ENCODE measurements around the gene MBLAC1. TPM values are rescaled to one million over a fixed set of nuclear protein-coding genes. Genes with fewer than 3 reads are reported as not detected.
"Not testable (repeated sequence)": the region's sequence is repeated elsewhere in the genome, so short reads cannot be mapped to it uniquely, and the experiment has no call there.

MBLAC1 gene
- total and polyA plus RNA-seq, 2 of the 4 experiments (the other 2 are of a cell fraction) = 0.72 to 1.4 TPM

- TF ChIP-seq ELK1 (IDR thresholded peaks at IDR 0.05; ENCODE audit: borderline replicate concordance, low read depth, low read length) = no peak
Observed at GRCh38 chr7:100128637-100128963, 1.8 kb downstream of the MBLAC1 start (continued).

- H3K14ac ChIP-seq (replicated peaks; ENCODE audit: low read depth, low read length); H3K18ac ChIP-seq (ENCODE audit: low read depth, low read length); H3K36me3 ChIP-seq (ENCODE audit: control insufficient read depth, insufficient read depth, low read length); H4K91ac ChIP-seq (ENCODE audit: insufficient read depth, low read depth, low read length); H2BK120ac ChIP-seq (ENCODE audit: low read depth, low read length); H4K8ac ChIP-seq (ENCODE audit: low read depth in 2 of 2, low read length in 2 of 2); H3K9me3 ChIP-seq (ENCODE audit: control insufficient read depth, insufficient read depth, low read length); POLR2A ChIA-PET (ENCODE audit: unreplicated experiment); BruUV-seq (replicated peaks); H4K20me1 ChIP-seq (ENCODE audit: insufficient read depth, low read length); H3K9ac ChIP-seq (ENCODE audit: low read depth, low read length); H3K4me3 ChIP-seq (ENCODE audit: insufficient read depth, low read depth, low read length); H3K23ac ChIP-seq (ENCODE audit: low read depth, low read length); H3K56ac ChIP-seq (ENCODE audit: extremely low read depth, insufficient read depth, low read length); H3K27ac ChIP-seq (ENCODE audit: insufficient read depth, low read length); H3K4me2 ChIP-seq (ENCODE audit: low read depth, low read length); H3K4me1 ChIP-seq (ENCODE audit: control insufficient read depth, insufficient read depth, low read length); H4K5ac ChIP-seq (ENCODE audit: low read depth, low read length); H3K27me3 ChIP-seq (ENCODE audit: control insufficient read depth, insufficient read depth, low read length); DNase-seq; H2BK5ac ChIP-seq (ENCODE audit: low read depth, low read length, poor library complexity, severe bottlenecking); H2AFZ ChIP-seq (replicated peaks; ENCODE audit: low read length, poor library complexity); ATAC-seq (ENCODE audit: low read depth); H2AK9ac ChIP-seq (replicated peaks; ENCODE audit: low read depth, low read length, poor library complexity); H2BK15ac ChIP-seq (ENCODE audit: low read depth, low read length); H2BK20ac ChIP-seq (ENCODE audit: low read depth, low read length); H3K4ac ChIP-seq (ENCODE audit: low read depth, low read length); dilution Hi-C loops (cut with HindIII; ENCODE audit: low sequenced_read_pairs, unreplicated experiment); H3K9me1 ChIP-seq (ENCODE audit: insufficient read depth, low read length); H2AK5ac ChIP-seq (ENCODE audit: low read depth, low read length): not testable (repeated sequence)
- in situ Hi-C loops (cut with MboI; ENCODE audit: low sequenced_read_pairs) (loop anchor here (10.0 kb wide), 1 partner anchor 215 kb away; no protein-coding TSS in a partner anchor), intact Hi-C loops (cut with micrococcal nuclease) (loop anchor here (2.0 to 5.0 kb wide), 2 partner anchors 135 to 218 kb away; no protein-coding TSS in a partner anchor)
- no CpG with 5 or more reads among the region's 1 CpG for WGBS, 2 experiments (ENCODE audit: extremely low coverage in 2 of 2, insufficient read length in 1 of 2)
- CTCF ChIA-PET = interaction anchor here (0.7 to 1.1 kb wide), 4 partner anchors 10 to 473 kb away, joined by 3 to 6 read pairs (median 3); partner anchors contain the start of gene GAL3ST4
- peaks cover 10 to 31% of the 10 kb centered on the region in 2 experiments; a peak in 3 of 4 replicates for H3K79me1 ChIP-seq (ENCODE audit: low read depth in 1 of 2, low read length in 2 of 2)
Observed at GRCh38 chr7:100130220-100130607, 3.4 kb downstream of the MBLAC1 start.
